GM21737 (cell line): ENCODE results near the gene MCTP2.

Experiments used
- ATAC-seq: cut with Tn5 transposase; IDR thresholded peaks from one replicate; pipeline ENCODE4 v1.9.1; 2021; ENCODE audit warnings: mild to moderate bottlenecking, moderate library complexity; ENCODE audit not compliant: unreplicated experiment

Gene MCTP2

GRCh38 chr15:94351031-94351535 is 119.7 kb downstream of the MCTP2 start:
- no peak for ATAC-seq

- ATAC-seq: no peak
These were observed 121.5 kb downstream of the MCTP2 start for GRCh38 chr15:94352636-94353487.

- ATAC-seq: no peak
These were observed 122.1 kb downstream of the MCTP2 start for GRCh38 chr15:94353488-94353820.

- no peak for ATAC-seq
These were observed 123.3 kb downstream of the MCTP2 start for GRCh38 chr15:94354655-94355054.

DNA sequence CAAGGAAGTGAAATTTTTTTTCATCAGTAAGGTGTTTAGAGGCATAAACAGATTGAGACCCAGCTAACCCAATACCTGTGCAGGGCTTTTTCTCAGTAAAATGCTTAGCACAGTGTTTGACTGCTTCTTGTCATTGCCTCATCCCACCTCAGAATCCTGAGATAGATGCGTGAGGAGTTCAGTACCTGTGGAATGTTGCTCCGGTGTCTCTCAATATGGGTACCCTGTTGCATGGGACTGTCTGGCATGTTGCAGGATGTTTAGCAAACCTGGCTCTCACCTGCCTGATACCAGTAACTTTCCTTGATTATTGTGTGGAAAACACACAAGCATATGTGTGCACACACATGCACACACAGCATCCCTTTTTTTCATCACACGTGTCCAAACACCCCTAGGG is 128.4 kb downstream of the MCTP2 start:
- ATAC-seq: no peak

DNA sequence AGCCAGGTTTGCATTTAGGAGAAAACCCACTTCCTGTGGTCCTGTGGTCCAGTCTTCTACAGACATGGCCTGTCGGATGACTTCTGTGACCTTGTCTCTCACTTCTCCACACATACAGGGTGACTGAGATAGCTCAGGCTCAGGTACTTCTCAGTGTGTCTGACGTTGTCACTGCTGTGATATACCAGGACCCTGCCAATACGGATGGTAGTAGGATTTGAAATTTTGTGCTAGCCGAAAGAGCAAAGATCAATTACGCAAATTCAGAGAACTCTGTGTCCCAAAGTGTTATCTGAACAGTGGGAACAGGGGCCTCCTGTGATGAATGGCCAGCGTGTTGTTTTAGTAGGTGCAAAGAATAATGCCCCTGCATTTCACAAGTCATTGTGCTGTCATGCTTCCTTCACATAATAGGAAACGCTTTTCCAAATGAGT is 128.9 kb downstream of the MCTP2 start:
- no peak for ATAC-seq

- ATAC-seq: no peak
These were observed 131.2 kb downstream of the MCTP2 start for GRCh38 chr15:94362385-94363092.

- ATAC-seq: no peak
These were observed 132.0 kb downstream of the MCTP2 start for GRCh38 chr15:94363382-94363781.

- ATAC-seq: no peak
These were observed 135.4 kb downstream of the MCTP2 start for GRCh38 chr15:94366781-94367180.

DNA sequence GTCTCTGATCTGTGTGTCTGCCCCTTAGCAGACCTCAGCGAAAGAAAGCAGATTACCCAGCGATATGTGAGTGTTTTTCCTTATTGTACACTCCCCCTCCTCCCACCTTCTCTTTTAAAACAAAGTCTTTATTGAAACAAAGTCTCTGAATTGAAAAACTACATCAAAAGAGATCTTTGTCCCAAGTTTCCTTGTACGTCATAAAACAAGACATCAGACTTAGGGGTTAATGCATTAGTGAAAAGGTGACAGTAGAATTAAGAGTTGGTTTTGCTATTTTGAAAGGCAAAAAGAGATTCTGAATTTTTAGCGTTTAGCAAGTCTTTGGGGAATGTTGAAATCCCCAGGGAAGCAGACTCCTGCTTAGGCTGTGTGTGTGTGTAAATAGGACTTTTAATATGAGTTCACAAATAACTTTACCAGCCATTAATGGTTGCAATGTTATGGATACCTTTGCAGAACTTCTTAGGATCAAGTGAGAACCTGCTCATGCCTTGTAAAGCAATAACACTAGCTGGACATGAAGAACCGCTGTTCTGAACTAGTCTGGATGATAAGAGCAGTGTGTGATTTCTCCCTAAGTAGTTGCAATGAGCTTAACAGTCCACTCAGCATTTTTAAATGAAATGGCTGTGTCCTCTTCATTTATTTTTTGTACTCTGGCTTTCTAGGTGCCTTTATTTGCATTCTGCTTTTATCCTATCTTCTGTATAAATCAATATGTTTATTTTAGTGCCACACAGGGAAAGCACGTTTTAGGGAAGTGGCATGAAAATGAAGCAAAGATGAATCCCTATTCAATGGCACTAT is 136.6 kb downstream of the MCTP2 start:
- no peak for ATAC-seq

DNA sequence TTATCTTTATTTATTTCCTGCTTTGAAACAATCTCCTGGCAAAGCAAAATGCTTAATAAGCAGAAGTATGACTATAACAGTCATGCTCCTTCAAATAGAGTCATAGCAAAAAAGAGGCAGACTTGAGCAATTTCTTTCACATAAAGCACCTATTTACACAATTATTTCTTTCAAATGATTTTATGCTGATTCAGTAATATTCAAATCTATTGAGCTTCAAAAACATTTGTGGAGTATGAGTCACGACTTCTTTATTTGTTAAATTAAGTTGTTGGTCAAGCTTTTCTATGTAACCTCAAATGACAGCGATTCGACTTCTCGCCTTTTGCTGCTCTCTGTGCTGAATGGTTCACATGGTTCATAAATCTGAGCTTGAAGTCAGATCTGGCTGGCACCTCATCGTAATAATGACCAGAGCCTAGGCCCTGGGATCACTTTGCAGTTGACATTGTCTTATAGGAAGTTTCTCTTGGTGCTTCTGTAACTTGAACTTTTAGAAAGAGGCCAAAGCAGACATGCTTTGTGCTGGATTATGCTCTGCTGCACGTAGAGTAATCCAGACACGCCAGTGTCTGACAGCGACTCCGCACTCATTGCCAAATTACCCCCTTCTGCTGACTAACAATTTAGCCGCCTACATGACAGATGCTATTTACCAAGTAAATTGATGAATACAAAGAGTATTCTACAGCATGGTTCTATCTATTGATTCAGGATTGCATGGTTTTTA is 139.0 kb downstream of the MCTP2 start:
- ATAC-seq: no peak

DNA sequence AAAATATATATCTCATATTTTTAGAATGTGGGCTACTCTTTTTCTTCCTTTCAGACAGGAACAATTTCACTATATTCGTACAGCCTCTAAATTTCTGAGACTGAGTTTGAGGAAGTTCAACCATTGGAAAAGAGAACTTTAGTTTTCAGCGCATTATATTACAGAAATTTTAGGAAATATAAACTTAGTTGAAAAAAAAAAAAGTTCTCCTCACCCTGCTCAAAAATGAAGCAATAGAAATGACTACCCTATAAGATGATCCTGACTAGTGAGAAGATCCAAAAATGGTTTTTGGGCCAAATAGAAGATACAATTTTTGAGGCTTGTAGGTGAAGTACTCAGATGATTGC is 139.6 kb downstream of the MCTP2 start:
- ATAC-seq: no peak

- ATAC-seq: no peak
These were observed 141.5 kb downstream of the MCTP2 start for GRCh38 chr15:94372821-94373220.

DNA sequence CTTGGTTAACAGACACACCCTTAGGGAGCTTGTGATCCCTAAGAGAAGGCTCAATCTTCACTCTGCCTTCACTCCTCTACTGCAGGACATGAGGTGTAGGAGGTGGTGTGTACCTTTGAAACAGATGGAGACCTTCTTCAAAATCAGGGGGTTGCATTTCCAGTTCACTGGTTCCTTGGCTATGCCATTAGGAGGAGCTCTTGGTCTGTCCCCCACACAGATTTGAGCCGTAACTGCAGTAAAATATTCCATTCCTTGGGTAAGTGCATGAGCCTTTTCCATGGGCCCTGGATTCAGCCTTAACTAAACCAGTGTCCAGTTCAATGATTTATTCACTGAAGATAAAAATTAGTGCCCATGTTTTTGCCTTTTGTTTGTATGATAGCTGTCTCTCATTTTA is 144.6 kb downstream of the MCTP2 start:
- ATAC-seq: no peak

DNA sequence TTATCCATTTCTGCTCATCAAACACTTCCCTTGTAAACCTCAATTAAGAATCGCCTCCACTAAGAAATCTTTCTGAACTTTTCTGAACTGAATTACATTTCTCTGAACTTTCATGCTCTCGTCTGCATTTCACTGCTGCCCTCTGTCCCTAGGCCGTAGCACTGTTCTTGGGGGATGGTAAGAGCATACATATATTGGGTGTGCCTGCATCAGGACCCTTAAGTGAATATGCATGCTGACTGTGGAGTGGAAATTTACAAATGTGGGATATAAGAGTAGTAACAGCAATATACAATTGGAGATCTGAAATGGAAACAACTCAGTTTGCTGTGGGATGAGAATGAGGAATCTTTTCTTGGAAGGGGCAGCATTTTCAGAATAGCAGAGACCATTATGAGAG is 148.6 kb downstream of the MCTP2 start:
- no peak for ATAC-seq

DNA sequence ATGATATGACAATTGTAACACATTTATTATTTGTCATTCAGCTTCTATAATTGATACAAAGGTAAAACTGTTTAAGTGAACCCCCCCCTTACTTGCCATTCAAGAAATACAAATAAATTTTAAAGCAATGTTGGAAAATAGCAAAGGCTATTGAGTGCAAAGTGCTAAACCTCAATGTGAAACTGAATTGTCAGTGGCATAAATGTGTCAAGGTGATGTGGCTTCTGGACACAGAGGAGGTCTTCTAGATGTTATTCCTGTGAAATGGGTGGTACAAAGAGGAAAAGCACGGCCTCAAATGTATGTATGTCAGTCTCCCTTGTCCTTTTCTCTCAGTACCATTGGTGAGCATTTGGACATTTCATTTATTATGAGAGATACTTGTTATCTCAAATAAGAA is 149.4 kb downstream of the MCTP2 start:
- no peak for ATAC-seq

GRCh38 chr15:94381384-94381783 is 150.0 kb downstream of the MCTP2 start:
- ATAC-seq: no peak

- ATAC-seq: no peak
These were observed 151.7 kb downstream of the MCTP2 start for GRCh38 chr15:94383041-94383440.

DNA sequence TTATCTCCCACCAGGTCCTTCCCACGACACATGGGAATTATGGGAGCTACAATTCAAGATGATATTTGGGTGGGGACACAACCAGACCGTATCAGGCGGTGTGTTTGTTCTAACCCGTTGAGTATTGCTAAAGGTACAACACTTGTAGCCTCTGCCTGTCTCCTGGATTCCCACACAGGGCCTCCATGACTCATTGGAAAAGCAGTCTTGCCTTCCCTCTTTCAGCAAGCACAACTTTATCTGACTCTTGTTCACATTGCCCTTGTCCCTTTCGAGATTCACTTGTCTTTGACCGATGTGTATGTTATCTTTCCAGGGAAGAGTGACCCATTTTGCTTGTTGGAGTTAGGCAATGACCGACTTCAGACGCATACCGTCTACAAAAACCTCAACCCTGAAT is 152.3 kb downstream of the MCTP2 start:
- ATAC-seq: no peak

GRCh38 chr15:94385441-94385840 is 154.1 kb downstream of the MCTP2 start:
- no peak for ATAC-seq

GRCh38 chr15:94386351-94386750 is 155.0 kb downstream of the MCTP2 start:
- no peak for ATAC-seq
